ENCODE data around the gene SLC29A4.
A peak's percentile ranks its signal among the peaks of the same experiment; 100 is the strongest.
"Not testable (repeated sequence)": the region's sequence is repeated elsewhere in the genome, so short reads cannot be mapped to it uniquely, and the experiment has no call there.

Gene SLC29A4

GRCh38 chr7:5282543-5283316, at the start of gene SLC29A4:
Gene SLC29A4, plus strand, starts transcription at chr7:5282943. Its CDS starts 4,874 bp downstream, at chr7:5287817.
- peak; percentile 60 for DNase-seq (ENCODE audit: low spot score)

GRCh38 chr7:5234852-5235831, 47.6 kb upstream of the SLC29A4 start:
- DNase-seq (ENCODE audit: low spot score): peak; percentile 62

GRCh38 chr7:5237286-5237685, 45.5 kb upstream of the SLC29A4 start:
- DNase-seq (ENCODE audit: low spot score): no peak

- no peak for DNase-seq (ENCODE audit: low spot score)
Observed at GRCh38 chr7:5238500-5238899, 44.2 kb upstream of the SLC29A4 start.

GRCh38 chr7:5243261-5243660, 39.5 kb upstream of the SLC29A4 start:
- no peak for DNase-seq (ENCODE audit: low spot score)

- DNase-seq (ENCODE audit: low spot score): no peak
Observed at GRCh38 chr7:5248201-5248885, 34.4 kb upstream of the SLC29A4 start.

- not testable (repeated sequence) for DNase-seq (ENCODE audit: low spot score)
Observed at GRCh38 chr7:5250787-5251186, 32.0 kb upstream of the SLC29A4 start.

GRCh38 chr7:5253529-5253928, 29.2 kb upstream of the SLC29A4 start:
- not testable (repeated sequence) for DNase-seq (ENCODE audit: low spot score)

- DNase-seq (ENCODE audit: low spot score): not testable (repeated sequence)
Observed at GRCh38 chr7:5254371-5254770, 28.4 kb upstream of the SLC29A4 start.

GRCh38 chr7:5255832-5256231, 26.9 kb upstream of the SLC29A4 start:
- no peak for DNase-seq (ENCODE audit: low spot score)

GRCh38 chr7:5260530-5261068, 22.1 kb upstream of the SLC29A4 start:
- not testable (repeated sequence) for DNase-seq (ENCODE audit: low spot score)

GRCh38 chr7:5263066-5263465, 19.7 kb upstream of the SLC29A4 start:
- not testable (repeated sequence) for DNase-seq (ENCODE audit: low spot score)

- no peak for DNase-seq (ENCODE audit: low spot score)
Observed at GRCh38 chr7:5265320-5266190, 17.2 kb upstream of the SLC29A4 start.

GRCh38 chr7:5266191-5267028, 16.3 kb upstream of the SLC29A4 start:
- no peak for DNase-seq (ENCODE audit: low spot score)

- DNase-seq (ENCODE audit: low spot score): not testable (repeated sequence)
Observed at GRCh38 chr7:5267829-5268228, 14.9 kb upstream of the SLC29A4 start.

GRCh38 chr7:5269992-5270657, 12.6 kb upstream of the SLC29A4 start:
- DNase-seq (ENCODE audit: low spot score): peak; percentile 32

- no peak for DNase-seq (ENCODE audit: low spot score)
Observed at GRCh38 chr7:5270788-5271187, 12.0 kb upstream of the SLC29A4 start.

GRCh38 chr7:5273831-5274405, 8.8 kb upstream of the SLC29A4 start:
- not testable (repeated sequence) for DNase-seq (ENCODE audit: low spot score)

- no peak for DNase-seq (ENCODE audit: low spot score)
Observed at GRCh38 chr7:5274441-5274840, 8.3 kb upstream of the SLC29A4 start.

Measured in LoVo (cell line).